Sigmoid colon (tissue), 7 donors: Measurements from ENCODE around the gene ZWINT. TPM values are rescaled to one million over a fixed set of nuclear protein-coding genes. Genes with fewer than 3 reads are reported as not detected.

Experiments used
- DNase-seq: peaks from one replicate; pipeline ENCODE4 v3.0.0-alpha.2; 2019
- H3K27ac ChIP-seq, 4 donors: fragments of 200-600 bp; sonication (generic); one replicate each; pipeline ENCODE4 v1.5.1; 2016 to 2019; ENCODE audit warnings: mild to moderate bottlenecking in 1 of 4
- H3K27me3 ChIP-seq, 3 donors: fragments of 200-600 bp; sonication (generic); one replicate each; pipeline ENCODE4 v1.5.1; 2019; ENCODE audit warnings: mild to moderate bottlenecking in 1 of 3
- H3K36me3 ChIP-seq, 4 donors: fragments of 200-600 bp; sonication (generic); one replicate each; pipeline ENCODE4 v1.5.1; 2016 to 2019
- H3K4me1 ChIP-seq, 4 donors: fragments of 200-600 bp; sonication (generic); one replicate each; pipeline ENCODE4 v1.5.1; 2017 to 2019
- H3K4me3 ChIP-seq, 4 donors: fragments of 200-600 bp; sonication (generic); one replicate each; pipeline ENCODE4 v1.5.1; 2017 to 2019; ENCODE audit warnings: mild to moderate bottlenecking in 2 of 4, moderate library complexity in 1 of 4
- H3K9me3 ChIP-seq, 4 donors: fragments of 200-600 bp in 3 of 4; sonication (generic) in 3 of 4; one replicate each; pipeline versions ENCODE4 v1.5.1 to v1.6.1; 2013 to 2019
- CTCF ChIP-seq, 4 experiments: fragments of 450-650 bp in 3 of 4; fragments of 200-600 bp in 1 of 4; IDR thresholded peaks; one replicate each; pipeline ENCODE4 v1.5.1; 2016 to 2019; ENCODE audit warnings: antibody characterized with exemption in 4 of 4, mild to moderate bottlenecking in 3 of 4, moderate library complexity in 2 of 4
- EP300 ChIP-seq, 4 donors: sonication (generic); formaldehyde crosslinking; IDR thresholded peaks; one replicate each; pipeline ENCODE4 v1.6.1; 2017; ENCODE audit warnings: antibody characterized with exemption in 4 of 4
- POLR2A ChIP-seq, 2 donors: fragments of 450-650 bp; IDR thresholded peaks; one replicate each; pipeline ENCODE4 v1.6.1; 2016; ENCODE audit warnings: antibody characterized with exemption in 2 of 2, mild to moderate bottlenecking in 2 of 2, moderate library complexity in 2 of 2
- POLR2AphosphoS5 ChIP-seq, 4 donors: sonication (generic); formaldehyde crosslinking; IDR thresholded peaks; one replicate each; pipeline ENCODE4 v1.6.1; 2017; ENCODE audit warnings: antibody characterized with exemption in 4 of 4
- WGBS, 2 donors: extraction: QIAGEN DNeasy Blood & Tissue Kit; methylation state at CpG; one replicate each; pipeline ENCODE4 v1.1.7; 2013; 5-methylcytosine and 5-hydroxymethylcytosine counted together
- intact Hi-C: fragments of 100-400 bp; cut with DNase I; formaldehyde crosslinking; loops from one replicate; pipeline ENCODE4 v1.15.1; 2023
- polyA plus RNA-seq, 3 donors: library from polyadenylated mRNA; stranded (reverse); fragments of 200-250 nt; gene quantifications; one replicate each; pipeline ENCODE4 v1.2.3, GENCODE V29; 2013
- total RNA-seq, 4 donors: library from RNA; depleted of rRNA; stranded (reverse); fragments of >200 nt; gene quantifications; one replicate each; pipeline ENCODE4 v1.1.0, GENCODE V29; 2016
- donor health status: healthy with polysubstance abuse.
- donor health status: Bipolar disorder and iron deficiency.
- donor health status: healthy.

Gene ZWINT
- total and polyA plus RNA-seq, 7 donors: 0.66 to 39.8 (median 9.8) TPM; not detected in 1

- no peaks in the 10 kb centered on the region for H3K4me1 ChIP-seq
- H3K36me3 ChIP-seq: no peaks in the 10 kb centered on the region
- 43 to 60% methylated on average over 2 of the region's 2 CpGs for WGBS, 2 donors
- H3K27me3 ChIP-seq: no peaks in the 10 kb centered on the region
- intact Hi-C loops: no loop called here
- no peak for DNase-seq
- no peaks in the 10 kb centered on the region for H3K9me3 ChIP-seq
- no peak overlapping the region for H3K4me3 ChIP-seq
- no peak for TF ChIP-seq CTCF (IDR thresholded peaks at IDR 0.05)
- no peak for TF ChIP-seq POLR2AphosphoS5 (IDR thresholded peaks at IDR 0.05)
- TF ChIP-seq EP300 (IDR thresholded peaks at IDR 0.05): no peak
- no peak for TF ChIP-seq POLR2A (IDR thresholded peaks at IDR 0.05)
- no peak overlapping the region for H3K27ac ChIP-seq
These were observed 42.2 kb downstream of the ZWINT start for GRCh38 chr10:56318816-56319215.

- Histone ChIP-seq H3K36me3 (no peaks in the 10 kb centered on the region), H3K9me3 (no peaks in the 10 kb centered on the region), H3K4me1 (no peaks in the 10 kb centered on the region), H3K27me3 (no peaks in the 10 kb centered on the region), H3K4me3 (no peak overlapping the region), H3K27ac (no peak overlapping the region)
- WGBS, 2 donors: 84 to 88% methylated on average over 3 of the region's 3 CpGs
- TF ChIP-seq POLR2A (IDR thresholded peaks at IDR 0.05): no peak
- TF ChIP-seq POLR2AphosphoS5 (IDR thresholded peaks at IDR 0.05): no peak
- TF ChIP-seq EP300 (IDR thresholded peaks at IDR 0.05): no peak
- no peak for TF ChIP-seq CTCF (IDR thresholded peaks at IDR 0.05)
- intact Hi-C loops: no loop called here
- DNase-seq: no peak
These were observed 43.5 kb downstream of the ZWINT start for GRCh38 chr10:56317603-56318002.

GRCh38 chr10:56316603-56317002 is 44.5 kb downstream of the ZWINT start:
- Histone ChIP-seq H3K27ac (no peak overlapping the region), H3K4me3 (no peak overlapping the region), H3K4me1 (no peaks in the 10 kb centered on the region), H3K27me3 (no peaks in the 10 kb centered on the region), H3K9me3 (no peaks in the 10 kb centered on the region), H3K36me3 (no peaks in the 10 kb centered on the region)
- TF ChIP-seq POLR2A (IDR thresholded peaks at IDR 0.05): no peak
- TF ChIP-seq EP300 (IDR thresholded peaks at IDR 0.05): no peak
- no peak for TF ChIP-seq CTCF (IDR thresholded peaks at IDR 0.05)
- no peak for TF ChIP-seq POLR2AphosphoS5 (IDR thresholded peaks at IDR 0.05)
- intact Hi-C loops: no loop called here
- DNase-seq: no peak
